ENCODE measurements around the gene GAL3ST3.
"Not testable (repeated sequence)": the region's sequence is repeated elsewhere in the genome, so short reads cannot be mapped to it uniquely, and the experiment has no call there.

GAL3ST3 gene

DNA sequence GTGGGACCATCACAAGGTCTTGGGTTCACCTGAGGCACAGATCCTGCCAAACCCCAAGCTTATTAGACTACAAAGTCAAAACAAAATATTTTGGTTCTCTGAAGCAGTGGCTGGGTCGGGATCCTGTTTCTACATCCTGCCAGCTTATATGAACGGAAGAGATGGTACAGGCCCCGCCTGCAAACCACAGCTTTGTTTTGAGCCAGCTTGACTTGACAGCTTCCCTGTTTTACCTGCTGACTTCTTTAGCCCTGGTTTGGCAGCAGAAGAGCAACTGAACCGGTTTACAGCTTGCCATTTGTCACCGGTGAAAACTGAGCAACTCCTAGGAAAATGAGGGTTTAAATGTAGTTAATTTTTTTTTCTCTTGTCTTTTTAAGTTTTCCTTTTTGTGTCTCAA lies 32.5 kb upstream of the GAL3ST3 start:
- Histone ChIP-seq H4K91ac (ENCODE audit: low read depth, low read length) (no peak overlapping the region), H3K23ac (ENCODE audit: low read length) (no peak overlapping the region), H2BK5ac (ENCODE audit: low read depth, low read length, poor library complexity) (no peak overlapping the region), H3K79me2 (ENCODE audit: control insufficient read depth, insufficient read depth, low read length, poor library complexity) (peaks cover 5% of the 10 kb centered on the region), H2AFZ (ENCODE audit: insufficient read depth, low read length, poor library complexity) (no peak overlapping the region), H3K79me1 (ENCODE audit: low read length) (peaks cover 7% of the 10 kb centered on the region), H3K4me3 (ENCODE audit: low read depth, low read length) (no peak overlapping the region), H2BK120ac (ENCODE audit: insufficient read depth, low read length, poor library complexity) (no peak overlapping the region), H3K27me3 (ENCODE audit: insufficient read depth, low read length) (no peaks in the 10 kb centered on the region), H3K4me2 (ENCODE audit: low read length) (peak overlapping the region; percentile 30), H4K12ac (ENCODE audit: low read depth, low read length) (no peak overlapping the region), H3K4ac (ENCODE audit: low read depth, low read length) (no peak overlapping the region), H3K9me3 (ENCODE audit: insufficient read depth, low read depth, low read length) (no peaks in the 10 kb centered on the region), H2BK12ac (ENCODE audit: low read length) (no peak overlapping the region), H3K9ac (ENCODE audit: low read length) (no peak overlapping the region), H3K18ac (ENCODE audit: low read length) (no peak overlapping the region), H3K14ac (ENCODE audit: low read length) (peak overlapping the region; percentile 64), H3K36me3 (ENCODE audit: control insufficient read depth in 1 of 2, insufficient read depth in 2 of 2, low read length in 2 of 2) (peaks cover 2% of the 10 kb centered on the region in 2 experiments), H3K4me1 (ENCODE audit: control insufficient read depth in 1 of 2, insufficient read depth in 2 of 2, low read length in 2 of 2) (peaks cover 6 to 16% of the 10 kb centered on the region in 2 experiments), H2AK5ac (ENCODE audit: low read length) (no peak overlapping the region), H3K27ac (ENCODE audit: low read depth, low read length) (peak overlapping the region; percentile 50), H4K8ac (ENCODE audit: low read depth, low read length) (no peak overlapping the region)
- no CpG with 5 or more reads among the region's 5 CpGs for WGBS (ENCODE audit: extremely low coverage, insufficient coverage, insufficient read length)
- peak; percentile 15 to 33 for DNase-seq

DNA sequence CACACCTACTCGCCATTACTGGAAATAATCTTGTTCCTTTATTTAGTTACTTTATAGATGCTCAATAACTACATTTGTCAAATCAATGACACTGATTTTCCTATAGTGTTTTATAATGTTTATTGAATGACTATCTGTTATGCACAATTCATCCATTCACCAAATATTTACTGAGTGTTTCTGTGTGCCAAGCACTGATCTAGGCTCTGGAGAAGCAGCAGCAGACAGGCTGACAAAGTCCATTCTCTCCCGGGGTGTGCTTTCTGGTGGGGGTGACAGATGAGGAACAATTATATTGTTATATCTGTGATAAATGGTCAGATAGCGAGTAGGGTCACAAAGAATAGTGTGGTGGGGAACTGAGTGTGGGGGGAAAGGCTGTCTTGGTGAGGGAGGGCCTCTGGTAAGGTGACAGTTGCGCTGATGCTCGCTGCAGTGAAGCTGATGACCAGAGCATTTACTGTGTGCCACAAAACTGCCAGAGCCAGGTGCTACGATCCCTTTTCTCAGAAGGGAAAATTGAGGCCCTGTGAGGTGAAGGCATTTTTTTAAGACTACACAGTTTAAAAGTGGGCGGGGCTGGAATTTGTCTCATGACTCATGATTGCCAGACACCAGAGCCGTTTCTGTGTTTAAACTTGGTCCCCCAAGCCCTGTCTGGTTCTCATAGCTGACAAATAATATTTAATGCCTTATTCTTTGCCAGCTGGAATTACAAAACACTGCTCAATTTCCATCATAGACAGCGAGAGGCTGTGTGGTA lies 31.3 kb upstream of the GAL3ST3 start:
- Histone ChIP-seq H2BK12ac (ENCODE audit: low read length) (peak overlapping the region; percentile 25), H3K23ac (ENCODE audit: low read length) (no peak overlapping the region)
- no CpG with 5 or more reads among the region's 9 CpGs for WGBS (ENCODE audit: extremely low coverage, insufficient coverage, insufficient read length)

DNA sequence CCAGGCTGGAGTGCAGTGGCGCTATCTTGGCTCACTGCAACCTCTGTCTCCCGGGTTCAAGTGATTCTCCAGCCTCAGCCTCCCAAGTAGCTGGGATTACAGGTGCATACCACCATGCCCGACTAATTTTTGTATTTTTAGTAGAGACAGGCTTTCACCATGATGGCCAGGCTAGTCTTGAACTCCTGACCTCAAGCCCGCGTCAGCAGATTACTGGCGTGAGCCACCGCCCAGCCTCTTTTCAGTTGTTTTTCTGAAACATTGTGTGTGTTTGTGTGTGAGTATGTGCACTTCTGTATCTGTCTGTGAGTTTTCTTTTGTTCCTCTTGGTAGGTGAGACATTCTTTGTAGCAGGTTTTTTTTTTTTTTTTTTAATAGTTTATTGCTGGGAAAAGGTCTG lies 30.0 kb upstream of the GAL3ST3 start:
- H4K12ac ChIP-seq (ENCODE audit: low read depth, low read length); H4K91ac ChIP-seq (ENCODE audit: low read depth, low read length); H3K36me3 ChIP-seq (ENCODE audit: control insufficient read depth in 1 of 2, insufficient read depth in 2 of 2, low read length in 2 of 2); H3K14ac ChIP-seq (ENCODE audit: low read length); H3K23ac ChIP-seq (ENCODE audit: low read length); H2AK5ac ChIP-seq (ENCODE audit: low read length); DNase-seq; H3K79me1 ChIP-seq (ENCODE audit: low read length); H3K27me3 ChIP-seq (ENCODE audit: insufficient read depth, low read length); H3K4me2 ChIP-seq (ENCODE audit: low read length); H2BK120ac ChIP-seq (ENCODE audit: insufficient read depth, low read length, poor library complexity); H3K79me2 ChIP-seq (ENCODE audit: control insufficient read depth, insufficient read depth, low read length, poor library complexity); H2BK12ac ChIP-seq (ENCODE audit: low read length); H3K27ac ChIP-seq (ENCODE audit: low read depth, low read length); H3K9ac ChIP-seq (ENCODE audit: low read length); H2AFZ ChIP-seq (ENCODE audit: insufficient read depth, low read length, poor library complexity); H3K4me3 ChIP-seq (ENCODE audit: low read depth, low read length); H4K8ac ChIP-seq (ENCODE audit: low read depth, low read length); H3K9me3 ChIP-seq (ENCODE audit: insufficient read depth, low read depth, low read length); H2BK5ac ChIP-seq (ENCODE audit: low read depth, low read length, poor library complexity); H3K18ac ChIP-seq (ENCODE audit: low read length): not testable (repeated sequence)
- Histone ChIP-seq H3K4ac (ENCODE audit: low read depth, low read length) (peak overlapping the region; percentile 64), H3K4me1 (ENCODE audit: control insufficient read depth in 1 of 2, insufficient read depth in 2 of 2, low read length in 2 of 2) (peaks cover 6 to 16% of the 10 kb centered on the region in 2 experiments)
- WGBS (ENCODE audit: extremely low coverage, insufficient coverage, insufficient read length) = no CpG with 5 or more reads among the region's 7 CpGs

More for the DNA sequence above, 31.3 kb upstream of the GAL3ST3 start:
- Histone ChIP-seq H3K4me3 (ENCODE audit: low read depth, low read length) (peak overlapping the region; percentile 8), H3K9me3 (ENCODE audit: insufficient read depth, low read depth, low read length) (no peaks in the 10 kb centered on the region), H2AFZ (ENCODE audit: insufficient read depth, low read length, poor library complexity) (no peak overlapping the region), H3K36me3 (ENCODE audit: control insufficient read depth in 1 of 2, insufficient read depth in 2 of 2, low read length in 2 of 2) (peaks cover 2 to 3% of the 10 kb centered on the region in 2 experiments), H3K18ac (ENCODE audit: low read length) (peak overlapping the region; percentile 74), H2BK5ac (ENCODE audit: low read depth, low read length, poor library complexity) (peak overlapping the region; percentile 16), H4K12ac (ENCODE audit: low read depth, low read length) (no peak overlapping the region), H3K4me2 (ENCODE audit: low read length) (no peak overlapping the region), H3K14ac (ENCODE audit: low read length) (no peak overlapping the region), H3K27ac (ENCODE audit: low read depth, low read length) (peak overlapping the region; percentile 27), H3K79me2 (ENCODE audit: control insufficient read depth, insufficient read depth, low read length, poor library complexity) (peaks cover 5% of the 10 kb centered on the region), H3K27me3 (ENCODE audit: insufficient read depth, low read length) (no peaks in the 10 kb centered on the region), H3K4me1 (ENCODE audit: control insufficient read depth in 1 of 2, insufficient read depth in 2 of 2, low read length in 2 of 2) (peaks cover 6 to 16% of the 10 kb centered on the region in 2 experiments), H3K79me1 (ENCODE audit: low read length) (peaks cover 7% of the 10 kb centered on the region), H3K9ac (ENCODE audit: low read length) (no peak overlapping the region), H2AK5ac (ENCODE audit: low read length) (peak overlapping the region; percentile 67), H3K4ac (ENCODE audit: low read depth, low read length) (peak overlapping the region; percentile 70), H4K91ac (ENCODE audit: low read depth, low read length) (peak overlapping the region; percentile 45), H4K8ac (ENCODE audit: low read depth, low read length) (peak overlapping the region; percentile 50), H2BK120ac (ENCODE audit: insufficient read depth, low read length, poor library complexity) (peak overlapping the region; percentile 53)
- peak; percentile 80 for DNase-seq

DNA sequence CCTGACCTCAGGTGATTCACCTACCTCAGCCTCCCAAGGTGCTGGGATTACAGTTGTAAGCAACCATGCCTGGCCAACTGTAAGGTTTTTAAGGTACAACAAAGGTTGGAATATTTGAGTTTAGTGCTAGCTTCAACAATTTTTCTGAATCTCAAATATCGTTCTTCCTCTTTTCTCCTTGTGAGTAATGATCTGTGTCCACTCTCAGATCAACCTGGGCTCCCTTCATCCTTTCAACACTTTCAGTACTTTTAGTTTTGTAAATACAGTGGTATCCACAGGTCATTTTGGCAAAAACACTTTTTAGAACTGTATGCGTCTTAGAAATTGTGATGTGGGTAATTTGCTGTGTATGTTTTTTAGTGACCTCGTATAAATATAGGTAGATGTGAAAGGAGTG lies 29.0 kb upstream of the GAL3ST3 start:
- Histone ChIP-seq H2BK5ac (ENCODE audit: low read depth, low read length, poor library complexity) (no peak overlapping the region), H3K79me2 (ENCODE audit: control insufficient read depth, insufficient read depth, low read length, poor library complexity) (peaks cover 5% of the 10 kb centered on the region), H3K4me2 (ENCODE audit: low read length) (no peak overlapping the region), H4K12ac (ENCODE audit: low read depth, low read length) (no peak overlapping the region), H3K18ac (ENCODE audit: low read length) (no peak overlapping the region), H3K23ac (ENCODE audit: low read length) (no peak overlapping the region), H3K36me3 (ENCODE audit: control insufficient read depth in 1 of 2, insufficient read depth in 2 of 2, low read length in 2 of 2) (peaks cover 2 to 7% of the 10 kb centered on the region in 2 experiments), H4K8ac (ENCODE audit: low read depth, low read length) (no peak overlapping the region), H3K4me3 (ENCODE audit: low read depth, low read length) (no peak overlapping the region), H3K4me1 (ENCODE audit: control insufficient read depth in 1 of 2, insufficient read depth in 2 of 2, low read length in 2 of 2) (peaks cover 6 to 16% of the 10 kb centered on the region in 2 experiments), H2AFZ (ENCODE audit: insufficient read depth, low read length, poor library complexity) (no peak overlapping the region), H3K27me3 (ENCODE audit: insufficient read depth, low read length) (no peaks in the 10 kb centered on the region), H3K79me1 (ENCODE audit: low read length) (peaks cover 4% of the 10 kb centered on the region), H3K9me3 (ENCODE audit: insufficient read depth, low read depth, low read length) (no peaks in the 10 kb centered on the region), H2BK12ac (ENCODE audit: low read length) (no peak overlapping the region), H3K27ac (ENCODE audit: low read depth, low read length) (no peak overlapping the region), H3K4ac (ENCODE audit: low read depth, low read length) (no peak overlapping the region), H3K14ac (ENCODE audit: low read length) (no peak overlapping the region), H4K91ac (ENCODE audit: low read depth, low read length) (no peak overlapping the region), H2BK120ac (ENCODE audit: insufficient read depth, low read length, poor library complexity) (no peak overlapping the region), H3K9ac (ENCODE audit: low read length) (no peak overlapping the region), H2AK5ac (ENCODE audit: low read length) (no peak overlapping the region)
- WGBS (ENCODE audit: extremely low coverage, insufficient coverage, insufficient read length) = no CpG with 5 or more reads among the region's 3 CpGs
- DNase-seq = no peak

Measured in trophoblast cell (in vitro differentiated cells and primary cell).